H7 (cell line): ENCODE results near the gene SCAANT1. TPM values are rescaled to one million over a fixed set of nuclear protein-coding genes. Genes with fewer than 3 reads are reported as not detected.

Experiments
- DNase-seq: peaks from one replicate; pipeline ENCODE4 v3.0.0; 2012
- H3K27me3 ChIP-seq: 2 replicates; pipeline ENCODE4 v1.6.0; 2011; ENCODE audit warnings: mild to moderate bottlenecking, low read length; ENCODE audit not compliant: control insufficient read depth, insufficient read depth
- H3K36me3 ChIP-seq: replicated peaks from 2 replicates; pipeline ENCODE4 v1.5.1; 2011; ENCODE audit warnings: low read length; ENCODE audit not compliant: control insufficient read depth, insufficient read depth
- H3K4me3 ChIP-seq: 2 replicates; pipeline ENCODE4 v1.5.1; 2011; ENCODE audit warnings: low read depth, mild to moderate bottlenecking, control low read depth, low read length, moderate library complexity; ENCODE audit not compliant: insufficient read depth
- total RNA-seq: library from RNA; depleted of rRNA; stranded (reverse); fragments of >200 nt; shearing (Covaris generic); gene quantifications from 2 replicates; pipeline ENCODE4 v1.2.3, GENCODE V29; 2014; rRNA removed

The SCAANT1 gene
- total RNA-seq, 1 experiment from 2014 or later: not detected

- no peak for DNase-seq
- Histone ChIP-seq H3K36me3 (no peaks in the 10 kb centered on the region), H3K27me3 (no peaks in the 10 kb centered on the region), H3K4me3 (peak overlapping the region; percentile 81)
Observed at GRCh38 chr3:63864965-63865327, 47.2 kb downstream of the SCAANT1 start.

DNA sequence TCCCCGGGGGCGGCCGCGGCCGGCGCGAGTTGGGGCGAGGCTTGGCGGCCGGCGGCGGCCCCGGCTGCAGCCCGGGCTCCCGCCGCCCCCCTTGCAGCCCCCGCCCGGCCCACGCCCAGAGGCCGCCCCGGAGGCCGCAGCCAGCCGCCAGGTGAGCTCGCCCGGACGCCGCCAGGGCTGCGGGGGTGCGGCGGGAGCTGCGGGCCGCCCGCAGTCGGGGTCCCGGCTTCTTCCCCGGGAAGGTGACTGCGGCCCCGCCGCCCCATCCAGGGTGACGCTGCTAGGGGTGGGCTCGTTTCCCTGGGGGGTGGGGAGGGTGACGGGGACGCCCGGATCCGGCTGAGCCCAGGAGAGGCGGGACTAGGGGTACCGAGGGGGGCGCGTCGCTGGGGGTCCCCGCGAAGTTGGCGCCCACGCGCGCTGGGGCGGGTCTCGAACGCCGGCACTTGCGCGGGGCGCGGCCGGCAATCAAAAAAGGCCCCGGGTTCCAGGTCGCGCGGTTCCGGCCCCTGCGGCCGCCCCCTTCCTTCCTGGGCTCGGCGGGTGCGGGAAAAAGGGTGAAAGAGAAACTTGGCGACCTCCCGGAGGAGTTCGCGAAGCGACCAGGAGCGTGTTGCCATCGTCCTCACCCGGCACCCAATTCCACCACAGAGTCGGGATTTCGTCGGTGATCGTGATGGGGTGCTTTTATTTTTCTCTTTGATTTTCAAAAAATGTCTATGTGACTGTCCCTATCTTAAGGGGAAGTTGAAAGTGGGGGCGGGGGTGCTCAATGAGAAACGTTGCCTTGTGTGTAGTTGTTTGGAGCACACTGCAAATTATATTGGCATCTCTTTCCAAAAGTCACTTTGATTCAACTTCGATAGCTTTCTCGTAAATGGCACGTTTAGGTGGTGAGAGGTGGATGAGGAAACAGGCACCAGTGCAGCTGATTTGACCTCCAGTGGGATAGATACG is 47.9 kb downstream of the SCAANT1 start:
- Histone ChIP-seq H3K27me3 (no peaks in the 10 kb centered on the region), H3K36me3 (no peaks in the 10 kb centered on the region), H3K4me3 (peak overlapping the region; percentile 81)
- peak; percentile 85 for DNase-seq

DNA sequence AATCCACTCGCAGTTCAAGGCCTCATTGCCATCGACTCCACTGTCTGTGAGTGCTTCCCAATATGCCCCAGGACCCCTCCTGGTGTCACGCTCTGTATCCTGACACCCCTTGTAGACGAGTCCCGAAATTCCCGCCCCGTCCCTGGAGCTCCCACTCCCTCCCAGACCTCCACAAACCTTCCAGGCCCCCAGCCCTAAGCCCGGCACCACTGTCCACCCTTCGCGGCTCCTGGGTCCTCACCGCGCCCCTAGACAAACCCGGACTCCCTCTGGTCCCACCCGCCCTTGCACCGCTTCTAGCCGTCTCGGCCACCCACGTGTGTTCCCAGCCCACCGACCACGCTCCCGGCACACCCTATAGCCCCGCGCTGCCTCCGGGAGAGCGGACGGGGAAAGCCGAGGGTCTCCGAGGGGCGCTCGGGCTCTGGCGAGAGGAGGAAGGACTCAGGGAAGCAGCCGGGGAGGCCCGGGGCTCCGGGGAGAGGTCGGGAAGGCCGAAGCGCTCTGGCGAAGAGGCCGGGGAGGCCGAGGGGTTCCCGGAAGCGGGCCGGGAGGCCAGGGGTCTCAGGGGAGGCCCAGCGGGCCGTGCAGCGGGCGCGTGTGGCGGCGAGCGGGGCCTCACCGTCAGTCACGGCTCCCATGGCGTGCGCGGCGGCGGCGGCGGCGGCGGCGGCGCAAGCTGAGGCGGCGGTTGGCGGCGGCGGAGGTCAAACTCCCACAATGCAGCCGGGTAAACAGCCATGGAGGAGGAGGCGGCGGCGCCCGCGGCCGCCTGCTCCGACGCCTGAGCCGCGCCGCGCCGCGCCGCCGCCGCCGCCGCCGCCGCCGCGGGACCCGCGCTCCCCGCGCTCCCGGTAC is 48.8 kb downstream of the SCAANT1 start, which contains the start of the genes ATXN7 and THOC7:
TSS of gene ATXN7 (plus strand) at position 718 of the 858 bp plus-strand sequence. CDS start 48,732 bp downstream, outside the sequence.
TSS of gene THOC7 (minus strand) at position 656 of the 858 bp plus-strand sequence. CDS start at position 641, 15 bp downstream.
- Histone ChIP-seq H3K36me3 (no peaks in the 10 kb centered on the region), H3K4me3 (peak within 1 kb of the TSS; percentile 93), H3K27me3 (no peaks in the 10 kb centered on the region)
- DNase-seq: peak; percentile 85

DNA sequence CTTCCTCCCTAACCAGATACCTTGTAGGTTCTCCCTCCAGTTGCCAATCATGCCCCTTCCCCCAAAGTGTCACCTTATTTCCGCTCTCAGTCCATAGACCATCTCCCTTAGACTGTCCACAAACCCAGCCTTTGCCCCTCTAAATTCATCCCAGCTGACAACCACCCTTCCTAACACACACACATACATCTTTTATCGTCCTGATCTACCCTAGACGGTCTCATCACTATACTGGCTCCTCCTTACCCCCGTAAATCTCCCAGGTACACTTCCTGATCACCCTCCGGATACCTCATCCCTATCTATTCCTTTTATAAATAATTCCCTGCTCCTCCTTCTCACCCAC is 49.4 kb downstream of the SCAANT1 start:
- DNase-seq: no peak
- Histone ChIP-seq H3K4me3 (peak overlapping the region; percentile 93), H3K36me3 (no peaks in the 10 kb centered on the region), H3K27me3 (no peaks in the 10 kb centered on the region)

Other genes with a start within 250 kb of the SCAANT1 start
- not detected in 2 replicates for gene C3orf49, start 93.1 kb downstream of the SCAANT1 start, total RNA-seq
- gene THOC7, start 48.6 kb downstream of the SCAANT1 start, total RNA-seq: 52.0 and 60.9 TPM in 2 replicates
- gene ATXN7, start 48.5 kb downstream of the SCAANT1 start, total RNA-seq: 5.2 and 6.8 TPM in 2 replicates
- 144 and 169 TPM in 2 replicates for gene PSMD6, start 111.1 kb upstream of the SCAANT1 start, total RNA-seq